GM06990 (cell line): ENCODE measurements around the gene CHGA.

Experiments
- DNase-seq: peaks from one replicate; pipeline ENCODE4 v3.0.0-alpha.2; 2011; ENCODE audit not compliant: insufficient read length; ENCODE audit errors: extremely low read depth
- H3K27me3 ChIP-seq: replicated peaks from 2 replicates; pipeline ENCODE4 v1.6.0; 2011; ENCODE audit warnings: low read length; ENCODE audit not compliant: control insufficient read depth, insufficient read depth
- H3K36me3 ChIP-seq: 2 replicates; pipeline ENCODE4 v1.5.1; 2011; ENCODE audit warnings: low read length; ENCODE audit not compliant: control insufficient read depth, insufficient read depth
- H3K4me3 ChIP-seq: replicated peaks from 2 replicates; pipeline ENCODE4 v1.5.1; 2011; ENCODE audit warnings: low read depth, mild to moderate bottlenecking, control low read depth, low read length
- CTCF ChIP-seq: IDR thresholded peaks from 2 replicates; pipeline ENCODE4 v1.5.1; 2011; ENCODE audit warnings: low read length, control low read depth, mild to moderate bottlenecking, inconsistent platforms; ENCODE audit not compliant: insufficient read depth, poor library complexity, severe bottlenecking

Gene CHGA

GRCh38 chr14:92958373-92959188, 35.6 kb downstream of the CHGA start:
- Histone ChIP-seq H3K27me3 (no peaks in the 10 kb centered on the region), H3K36me3 (peaks cover 4% of the 10 kb centered on the region), H3K4me3 (no peak overlapping the region)
- DNase-seq = no peak
- TF ChIP-seq CTCF = no peak

- no peak for TF ChIP-seq CTCF
Measured at GRCh38 chr14:92959189-92959531, 36.2 kb downstream of the CHGA start.

GRCh38 chr14:92959761-92960680, 37.1 kb downstream of the CHGA start:
- Histone ChIP-seq H3K4me3 (no peak overlapping the region), H3K27me3 (no peaks in the 10 kb centered on the region), H3K36me3 (peaks cover 4% of the 10 kb centered on the region)
- DNase-seq = no peak
- TF ChIP-seq CTCF = no peak

More at GRCh38 chr14:92959189-92959531, 36.2 kb downstream of the CHGA start:
- peaks cover 4% of the 10 kb centered on the region for H3K36me3 ChIP-seq
- no peak for DNase-seq
- H3K4me3 ChIP-seq = no peak overlapping the region
- no peaks in the 10 kb centered on the region for H3K27me3 ChIP-seq

DNA sequence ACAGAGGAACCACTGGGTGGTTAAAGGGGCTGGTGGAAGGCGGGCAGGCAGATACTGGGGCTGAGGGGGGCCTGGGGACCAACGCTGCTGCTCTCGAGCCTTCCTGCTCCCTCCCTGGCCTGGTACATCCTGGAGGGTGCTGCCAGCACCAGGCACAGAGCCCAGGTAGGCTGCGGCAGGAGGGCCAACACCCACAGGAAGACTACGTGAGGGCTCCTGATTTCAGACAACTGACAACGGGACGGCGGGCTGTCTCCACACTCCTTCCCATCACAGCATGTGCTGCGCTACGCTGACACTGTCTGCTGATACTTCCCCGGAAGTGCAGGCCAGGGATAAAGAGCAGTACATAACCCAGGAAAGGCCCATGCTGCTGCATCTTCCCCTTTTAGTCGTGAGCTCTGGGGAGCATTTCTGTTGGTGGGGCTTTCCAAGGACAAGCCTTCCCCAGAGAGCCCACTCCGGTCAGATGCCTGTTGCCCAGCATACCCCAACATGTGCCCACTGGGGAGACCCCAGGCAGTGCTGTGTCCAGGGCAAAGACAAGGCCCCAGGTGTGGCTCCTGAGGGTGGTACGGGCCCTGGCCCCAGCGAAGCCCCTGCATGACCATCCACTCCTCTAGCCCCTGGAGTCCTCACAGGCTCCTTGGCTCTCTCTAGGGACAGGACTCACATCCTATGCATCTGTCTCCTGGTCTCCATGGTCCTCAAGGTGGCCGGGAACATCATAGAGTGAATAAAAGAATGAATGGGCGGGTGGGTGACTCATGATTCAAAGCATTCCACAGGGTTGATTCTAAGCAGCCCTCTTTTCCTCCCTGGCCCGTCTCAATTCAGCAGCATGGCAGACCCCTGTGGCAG, 38.0 kb downstream of the CHGA start:
- H3K27me3 ChIP-seq = no peaks in the 10 kb centered on the region
- TF ChIP-seq CTCF = no peak
- H3K36me3 ChIP-seq = peaks cover 4% of the 10 kb centered on the region
- no peak overlapping the region for H3K4me3 ChIP-seq
- no peak for DNase-seq

- no peaks in the 10 kb centered on the region for H3K27me3 ChIP-seq
- H3K4me3 ChIP-seq = no peak overlapping the region
- no peak for TF ChIP-seq CTCF
- H3K36me3 ChIP-seq = peaks cover 4% of the 10 kb centered on the region
- no peak for DNase-seq
Measured at GRCh38 chr14:92961567-92961855, 38.6 kb downstream of the CHGA start.
